Prostate gland (tissue), 2 donors: ENCODE results near the gene CHIT1. TPM values are rescaled to one million over a fixed set of nuclear protein-coding genes. Genes with fewer than 3 reads are reported as not detected.

ENCODE experiments used
- DNase-seq: peaks from one replicate; pipeline ENCODE4 v3.0.0-alpha.2; 2019; ENCODE audit warnings: low spot score
- H3K27ac ChIP-seq, 2 donors: fragments of 200-600 bp; sonication (generic); 2 replicates each; pipeline ENCODE4 v1.5.1; 2017 to 2019
- H3K27me3 ChIP-seq: fragments of 200-600 bp; sonication (generic); replicated peaks from 2 replicates; pipeline ENCODE4 v1.5.1; 2019; ENCODE audit not compliant: insufficient read depth
- H3K36me3 ChIP-seq, 2 donors: fragments of 200-600 bp; sonication (generic); 1 replicate in 1 of 2; 2 replicates in 1 of 2; pipeline versions ENCODE4 v1.5.1 to v1.8.1; 2017 to 2019
- H3K4me1 ChIP-seq: fragments of 200-600 bp; sonication (generic); replicated peaks from 2 replicates; pipeline ENCODE4 v1.5.1; 2019
- H3K4me3 ChIP-seq, 2 donors: fragments of 200-600 bp; sonication (generic); 2 replicates each; pipeline ENCODE4 v1.5.1; 2017 to 2019
- H3K9me3 ChIP-seq: fragments of 200-600 bp; sonication (generic); 2 replicates; pipeline ENCODE4 v1.5.1; 2017
- POLR2A ChIP-seq: fragments of 450-650 bp; IDR thresholded peaks from one replicate; pipeline ENCODE4 v1.6.1; 2016; ENCODE audit warnings: antibody characterized with exemption, mild to moderate bottlenecking
- POLR2AphosphoS5 ChIP-seq: sonication (generic); formaldehyde crosslinking; IDR thresholded peaks from one replicate; pipeline ENCODE4 v1.6.1; 2017; ENCODE audit warnings: antibody characterized with exemption
- WGBS: methylation state at CpG from one replicate; pipeline ENCODE4 v1.1.5; 2018; 5-methylcytosine and 5-hydroxymethylcytosine counted together
- intact Hi-C: fragments of 100-400 bp; cut with DNase I; formaldehyde crosslinking; loops from one replicate; pipeline ENCODE4 v1.14.2; 2022
- total RNA-seq, 2 donors: library from RNA; depleted of rRNA; stranded (reverse); fragments of >200 nt; gene quantifications; one replicate each; pipeline ENCODE4 v1.1.0, GENCODE V29; 2016
- TF ChIP-seq, protein P1 (sequence below), 4 experiments: fragments of 200-600 bp in 2 of 4; fragments of 450-650 bp in 2 of 4; sonication (generic) in 2 of 4; IDR thresholded peaks; 1 replicate in 3 of 4; 2 replicates in 1 of 4; pipeline ENCODE4 v1.5.1; 2016 to 2019; ENCODE audit warnings: antibody characterized with exemption in 4 of 4, mild to moderate bottlenecking in 2 of 4, moderate library complexity in 2 of 4

Gene CHIT1
- 1 to 10 TPM in 1 of 2 donors, not detected in 1; 1.5 TPM for total RNA-seq

GRCh38 chr1:203229471-203230135 is at the start of gene CHIT1:
CHIT1 (minus strand) TSS chr1:203229673; CDS start chr1:203229636, 37 bp downstream.
- H3K27me3 ChIP-seq = no peaks in the 10 kb centered on the region
- no peaks in the 10 kb centered on the region for H3K36me3 ChIP-seq
- H3K9me3 ChIP-seq = no peaks in the 10 kb centered on the region
- TF ChIP-seq, protein P1, sequence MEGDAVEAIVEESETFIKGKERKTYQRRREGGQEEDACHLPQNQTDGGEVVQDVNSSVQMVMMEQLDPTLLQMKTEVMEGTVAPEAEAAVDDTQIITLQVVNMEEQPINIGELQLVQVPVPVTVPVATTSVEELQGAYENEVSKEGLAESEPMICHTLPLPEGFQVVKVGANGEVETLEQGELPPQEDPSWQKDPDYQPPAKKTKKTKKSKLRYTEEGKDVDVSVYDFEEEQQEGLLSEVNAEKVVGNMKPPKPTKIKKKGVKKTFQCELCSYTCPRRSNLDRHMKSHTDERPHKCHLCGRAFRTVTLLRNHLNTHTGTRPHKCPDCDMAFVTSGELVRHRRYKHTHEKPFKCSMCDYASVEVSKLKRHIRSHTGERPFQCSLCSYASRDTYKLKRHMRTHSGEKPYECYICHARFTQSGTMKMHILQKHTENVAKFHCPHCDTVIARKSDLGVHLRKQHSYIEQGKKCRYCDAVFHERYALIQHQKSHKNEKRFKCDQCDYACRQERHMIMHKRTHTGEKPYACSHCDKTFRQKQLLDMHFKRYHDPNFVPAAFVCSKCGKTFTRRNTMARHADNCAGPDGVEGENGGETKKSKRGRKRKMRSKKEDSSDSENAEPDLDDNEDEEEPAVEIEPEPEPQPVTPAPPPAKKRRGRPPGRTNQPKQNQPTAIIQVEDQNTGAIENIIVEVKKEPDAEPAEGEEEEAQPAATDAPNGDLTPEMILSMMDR (IDR thresholded peaks at IDR 0.05) = no peak
- no peak for TF ChIP-seq POLR2AphosphoS5
- TF ChIP-seq POLR2A = no peak
- H3K27ac ChIP-seq = no peak within 1 kb of the TSS
- WGBS = 93% methylated on average over 7 of the region's 7 CpGs
- no peak for DNase-seq
- H3K4me1 ChIP-seq = no peaks in the 10 kb centered on the region
- H3K4me3 ChIP-seq = no peak within 1 kb of the TSS
- intact Hi-C loops = no loop called here

DNA sequence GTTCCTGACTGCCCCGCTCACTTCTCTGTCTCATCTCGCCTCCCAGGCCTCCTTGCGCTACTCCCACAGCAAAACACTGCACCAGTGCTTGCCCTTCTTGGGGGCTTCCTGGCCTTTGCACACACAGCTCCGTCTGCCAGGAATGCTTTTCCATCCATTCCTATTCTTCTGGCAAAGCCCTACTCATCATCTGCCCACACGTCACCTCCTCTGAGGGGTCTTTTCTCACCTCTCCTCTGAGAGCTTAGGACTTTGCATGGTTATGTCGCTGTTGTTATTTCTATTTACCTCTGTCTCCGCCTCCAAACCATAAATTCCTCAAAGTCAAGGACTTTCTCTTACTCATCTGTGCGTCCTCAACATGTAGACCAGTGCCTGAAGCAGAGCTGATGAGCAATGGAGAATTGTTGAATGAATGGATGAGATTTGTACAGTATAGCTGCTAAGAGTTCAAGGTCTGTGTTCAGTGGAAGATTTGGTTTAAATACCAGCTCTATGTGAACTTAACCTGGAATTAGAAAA is 49.5 kb upstream of the CHIT1 start:
- H3K9me3 ChIP-seq = no peaks in the 10 kb centered on the region
- intact Hi-C loops = no loop called here

GRCh38 chr1:203278082-203278884 is 48.8 kb upstream of the CHIT1 start:
- H3K27ac ChIP-seq = peak overlapping the region; percentile 84 to 85
- peaks cover 12% of the 10 kb centered on the region for H3K4me1 ChIP-seq
- no peak overlapping the region for H3K4me3 ChIP-seq
- H3K9me3 ChIP-seq = no peaks in the 10 kb centered on the region
- TF ChIP-seq POLR2A = peak; percentile 52
- TF ChIP-seq, protein P1 (IDR thresholded peaks at IDR 0.05) = peak in 1 of 4 experiments; percentile 4
- peak; percentile 90 for TF ChIP-seq POLR2AphosphoS5
- intact Hi-C loops = no loop called here
- H3K36me3 ChIP-seq = no peaks in the 10 kb centered on the region
- 10% methylated on average over 13 of the region's 13 CpGs for WGBS
- H3K27me3 ChIP-seq = no peaks in the 10 kb centered on the region
- DNase-seq = peak; percentile 67

More for the DNA sequence above, 49.5 kb upstream of the CHIT1 start:
- H3K4me1 ChIP-seq = peaks cover 12% of the 10 kb centered on the region
- 43% methylated on average over 8 of the region's 8 CpGs for WGBS
- no peak for TF ChIP-seq POLR2A
- no peak for TF ChIP-seq POLR2AphosphoS5
- TF ChIP-seq, protein P1 (IDR thresholded peaks at IDR 0.05) = no peak
- no peak for DNase-seq
- no peak overlapping the region for H3K4me3 ChIP-seq
- no peaks in the 10 kb centered on the region for H3K36me3 ChIP-seq
- peak overlapping the region; percentile 84 to 85 for H3K27ac ChIP-seq
- H3K27me3 ChIP-seq = no peaks in the 10 kb centered on the region

GRCh38 chr1:203276916-203277545 is 47.6 kb upstream of the CHIT1 start:
- no peak for DNase-seq
- Histone ChIP-seq H3K4me3 (no peak overlapping the region), H3K4me1 (peaks cover 12% of the 10 kb centered on the region), H3K27ac (peak overlapping the region; percentile 84 to 85), H3K36me3 (no peaks in the 10 kb centered on the region), H3K9me3 (no peaks in the 10 kb centered on the region), H3K27me3 (no peaks in the 10 kb centered on the region)
- WGBS = 70% methylated on average over 9 of the region's 9 CpGs
- intact Hi-C loops = no loop called here
- no peak for TF ChIP-seq POLR2AphosphoS5
- TF ChIP-seq POLR2A = no peak
- TF ChIP-seq, protein P1 (IDR thresholded peaks at IDR 0.05) = no peak
